GM19043 (cell line): ENCODE results near the gene CFAP20.

ENCODE experiments used
- ATAC-seq: cut with Tn5 transposase; IDR thresholded peaks from one replicate; pipeline ENCODE4 v1.9.1; 2021; ENCODE audit warnings: low read depth; ENCODE audit not compliant: unreplicated experiment

The CFAP20 gene

GRCh38 chr16:58129097-58129936 is at the start of gene CFAP20:
Gene CFAP20 (minus strand): TSS chr16:58129381. CDS start chr16:58129115, 266 bp downstream.
- ATAC-seq: peak; percentile 86

DNA sequence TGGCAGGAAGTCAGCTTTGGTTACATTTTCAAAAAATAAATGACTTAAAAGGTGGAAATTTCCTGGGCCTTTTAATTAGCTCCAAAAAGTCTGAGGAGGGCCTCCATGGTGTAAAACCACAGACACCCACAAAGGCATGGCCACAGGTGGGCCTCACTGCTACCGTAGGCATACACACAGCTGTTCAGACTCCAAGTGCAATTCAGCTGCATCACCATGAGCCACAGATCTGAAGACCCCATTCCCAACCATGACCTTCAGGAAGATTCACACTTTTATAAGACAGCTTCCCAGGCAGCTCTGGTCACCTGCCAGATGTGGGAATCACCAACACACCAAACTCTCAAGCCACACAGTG is 48.2 kb upstream of the CFAP20 start:
- no peak for ATAC-seq

- no peak for ATAC-seq
These were observed 47.6 kb upstream of the CFAP20 start for GRCh38 chr16:58176608-58177352.

DNA sequence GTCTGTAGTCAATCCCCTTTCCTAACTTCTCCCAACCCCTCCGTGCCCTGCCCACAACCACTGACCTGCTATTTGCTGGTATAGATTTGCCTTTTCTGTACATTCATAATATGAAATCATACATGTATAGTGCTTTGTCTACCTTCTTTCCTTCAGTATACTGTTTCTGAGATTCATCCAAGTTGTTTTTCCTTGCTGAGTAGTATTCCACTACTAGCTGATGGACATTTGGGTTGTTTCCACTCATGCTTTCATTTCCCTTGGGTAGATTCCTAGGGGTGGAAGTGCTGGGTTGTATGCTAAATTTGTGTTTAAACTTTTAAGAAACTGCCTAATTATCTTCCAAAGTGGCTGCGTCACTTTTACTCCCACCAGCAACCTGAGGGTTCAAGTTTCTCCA is 41.0 kb upstream of the CFAP20 start:
- ATAC-seq: no peak

GRCh38 chr16:58160855-58161254 is 31.7 kb upstream of the CFAP20 start:
- ATAC-seq: no peak

GRCh38 chr16:58158725-58159124 is 29.5 kb upstream of the CFAP20 start:
- ATAC-seq: no peak

DNA sequence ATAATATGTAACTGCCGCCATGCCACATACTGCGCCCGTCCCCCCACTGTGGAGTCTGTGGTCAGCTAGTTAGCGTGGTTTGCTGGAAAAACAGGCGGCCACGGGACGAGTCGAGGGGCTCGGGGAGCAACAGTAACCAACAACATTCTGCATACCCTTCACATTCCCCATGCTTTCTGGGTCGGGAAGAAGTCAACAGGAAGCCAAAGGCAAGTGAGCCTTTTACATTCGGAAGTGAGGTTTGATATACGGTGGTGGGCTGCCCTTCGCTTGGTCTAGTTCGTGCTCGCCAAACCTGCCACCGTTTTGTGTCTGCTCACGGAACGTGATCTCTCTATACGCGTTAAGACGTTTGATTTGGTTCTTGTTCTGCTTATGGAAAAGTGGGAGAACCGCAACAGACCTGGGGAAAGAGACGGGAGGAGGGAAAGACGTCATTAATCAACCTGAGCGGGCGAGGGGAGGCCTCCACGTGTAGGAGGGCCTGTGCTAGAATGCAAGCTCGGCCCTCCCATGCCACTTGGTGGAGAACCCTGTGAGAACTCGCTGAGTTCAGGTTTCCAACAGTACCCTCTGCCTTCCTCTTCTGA is 28.9 kb upstream of the CFAP20 start:
- ATAC-seq: no peak

- ATAC-seq: no peak
These were observed 28.1 kb upstream of the CFAP20 start for GRCh38 chr16:58157239-58157638.

GRCh38 chr16:58155839-58156238 is 26.7 kb upstream of the CFAP20 start:
- ATAC-seq: no peak

GRCh38 chr16:58154345-58154744 is 25.2 kb upstream of the CFAP20 start:
- no peak for ATAC-seq

DNA sequence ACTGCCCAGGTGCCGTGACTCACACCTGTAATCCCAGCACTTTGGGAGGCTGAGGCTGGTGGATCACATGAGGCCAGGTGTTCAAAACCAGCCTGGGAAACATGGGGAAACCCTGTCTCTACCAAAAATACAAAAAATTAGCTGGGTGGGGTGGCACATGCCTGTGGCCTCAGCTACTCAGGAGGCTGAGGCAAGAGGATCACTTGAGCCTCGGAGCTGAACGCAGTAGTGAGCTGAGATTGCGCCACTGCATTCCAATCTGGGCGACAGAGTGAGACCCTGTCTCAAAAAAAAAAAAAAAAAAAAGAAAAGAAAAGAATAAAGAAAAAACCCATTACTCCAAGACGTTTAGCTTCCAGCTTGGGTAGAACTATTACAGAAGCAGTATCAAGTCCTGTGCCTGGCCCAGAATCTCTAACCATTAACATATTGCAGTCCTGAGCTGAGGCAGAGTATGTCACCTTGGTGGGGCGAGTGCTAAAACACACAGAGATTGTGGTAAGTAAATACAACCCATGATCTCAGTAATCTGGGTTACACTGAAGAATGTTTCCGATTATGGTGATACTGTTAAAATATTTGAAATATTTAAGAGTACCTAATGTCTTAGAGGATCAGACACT is 23.2 kb upstream of the CFAP20 start:
- no peak for ATAC-seq

DNA sequence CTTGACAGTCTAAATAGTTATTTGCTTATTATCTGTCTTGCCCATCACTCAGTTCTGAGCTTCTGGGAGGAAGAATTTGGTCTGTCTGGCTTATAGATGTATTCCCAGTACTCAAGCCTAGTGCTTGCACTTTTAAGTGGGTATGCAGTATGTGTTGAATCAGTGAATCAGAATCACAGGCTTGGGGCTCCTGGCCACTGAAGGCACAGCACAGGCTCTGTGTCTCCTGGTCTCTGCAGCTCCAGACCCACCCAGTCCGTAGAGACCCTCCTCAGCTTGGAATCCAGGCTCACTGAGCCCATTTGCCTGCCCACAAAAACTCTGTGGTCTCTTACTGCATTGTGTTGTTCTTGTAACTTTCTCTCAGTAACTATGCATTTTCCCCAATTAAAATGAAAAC is 19.3 kb upstream of the CFAP20 start:
- no peak for ATAC-seq

DNA sequence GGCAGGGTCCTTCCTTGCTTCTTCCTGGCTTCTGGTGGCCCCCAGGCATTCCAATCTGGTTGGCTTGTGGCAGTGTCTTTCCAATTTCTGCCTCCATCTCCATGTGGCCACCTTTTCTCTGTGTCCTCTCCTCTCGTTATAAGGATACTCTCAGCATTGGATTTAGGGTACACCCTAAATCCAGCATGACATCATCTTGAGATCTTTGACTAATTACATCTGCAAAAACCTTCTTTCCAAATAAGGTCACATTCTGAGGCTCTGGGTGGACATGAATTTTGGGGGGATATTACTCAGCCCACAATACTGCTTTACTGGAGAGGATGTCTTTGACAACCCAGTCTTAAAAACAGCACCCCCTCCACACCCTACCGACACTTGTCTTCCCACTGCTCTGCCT is 18.9 kb upstream of the CFAP20 start:
- ATAC-seq: no peak

DNA sequence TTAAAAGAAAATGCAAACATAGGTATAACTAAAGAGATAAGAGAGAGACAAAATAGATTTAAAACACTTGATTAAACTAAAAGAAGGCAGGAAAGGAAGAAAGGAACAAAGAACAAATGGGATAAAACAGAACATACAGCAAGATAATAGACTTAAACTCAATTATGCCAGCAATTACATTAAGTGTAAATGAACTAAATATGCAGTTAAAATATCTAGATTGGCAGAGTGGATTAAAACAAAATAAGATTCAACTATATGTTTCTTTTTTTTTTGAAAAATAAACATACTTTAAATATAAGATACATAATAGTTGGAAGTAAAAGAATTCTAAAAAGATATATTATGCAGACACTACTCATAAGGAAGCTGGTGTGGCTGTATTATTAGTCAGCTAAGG is 9.7 kb upstream of the CFAP20 start:
- no peak for ATAC-seq

GRCh38 chr16:58137581-58137980 is 8.4 kb upstream of the CFAP20 start:
- no peak for ATAC-seq

- ATAC-seq: no peak
These were observed 477 bp downstream of the CFAP20 start for GRCh38 chr16:58128711-58129096.

DNA sequence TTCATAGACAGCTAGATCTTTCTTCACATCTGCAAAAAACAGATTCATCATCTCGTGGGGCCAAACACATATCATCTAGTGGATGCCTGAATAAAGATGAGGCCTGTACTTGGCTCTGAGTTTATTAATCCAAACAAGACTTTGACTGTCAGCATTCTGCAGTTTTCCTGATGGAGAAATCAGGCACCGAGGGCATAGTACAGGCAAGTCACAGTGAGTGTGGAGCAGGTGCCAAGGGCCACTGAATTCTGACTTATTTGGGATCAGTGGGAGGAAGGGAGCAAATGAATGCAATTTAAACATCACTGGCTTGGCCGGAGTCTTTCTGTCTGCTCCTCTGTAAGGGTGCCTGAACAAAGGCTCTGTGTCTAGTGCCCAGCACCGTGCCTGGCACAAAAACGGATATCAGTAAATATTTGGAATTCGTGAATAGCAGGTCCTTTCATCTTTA is 975 bp downstream of the CFAP20 start:
- ATAC-seq: no peak

GRCh38 chr16:58127634-58128033 is 1.5 kb downstream of the CFAP20 start:
- no peak for ATAC-seq

GRCh38 chr16:58127033-58127556 is 2.1 kb downstream of the CFAP20 start:
- ATAC-seq: no peak

DNA sequence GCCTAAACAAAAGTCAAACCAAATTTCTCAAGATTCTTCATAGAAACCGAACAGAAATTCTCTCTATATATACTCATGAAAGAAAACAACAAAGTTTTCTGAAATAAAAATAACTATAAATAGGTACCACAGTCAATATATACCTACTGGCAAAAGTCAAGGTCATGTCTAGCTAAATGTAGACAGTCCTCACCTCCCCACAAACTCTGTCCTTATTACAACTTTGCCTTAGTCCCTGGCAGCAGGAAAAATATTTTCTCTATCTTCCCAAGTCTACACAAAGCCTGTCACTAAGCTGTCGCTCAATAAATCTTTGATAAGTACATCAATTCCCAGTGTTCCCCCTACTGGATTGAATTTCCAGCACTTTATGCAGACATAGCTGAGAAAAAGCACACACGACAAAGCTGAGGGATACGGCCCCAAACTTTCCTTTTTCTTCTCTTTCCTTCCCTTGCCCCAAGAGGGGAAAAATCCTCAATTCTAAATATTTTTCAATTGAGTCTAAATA is 2.7 kb downstream of the CFAP20 start:
- no peak for ATAC-seq
